MM.1S (cell line): ENCODE measurements around the gene PLPPR3.

Experiments
- DNase-seq: peaks from one replicate; pipeline ENCODE4 v3.0.0-alpha.2; 2015
- H2AFZ ChIP-seq: fragments of 300-600 bp; sonication (generic); 2 replicates; pipeline ENCODE4 v1.6.0; 2016; ENCODE audit warnings: antibody characterized with exemption, low read length
- H3F3A ChIP-seq: fragments of 300-600 bp; sonication (generic); 2 replicates; pipeline ENCODE4 v1.6.1; 2016; ENCODE audit warnings: mild to moderate bottlenecking, antibody characterized with exemption, low read length, moderate library complexity, mixed read lengths; ENCODE audit not compliant: insufficient read depth
- H3K27ac ChIP-seq: fragments of 300-600 bp; sonication (generic); 2 replicates; pipeline ENCODE4 v1.5.1; 2016; ENCODE audit warnings: mild to moderate bottlenecking, low read length
- H3K27me3 ChIP-seq: fragments of 300-600 bp; sonication (generic); replicated peaks from 2 replicates; pipeline ENCODE4 v1.6.0; 2016; ENCODE audit warnings: low read length; ENCODE audit not compliant: insufficient read depth
- H3K36me3 ChIP-seq: fragments of 300-600 bp; sonication (generic); replicated peaks from 2 replicates; pipeline ENCODE4 v1.6.1; 2016; ENCODE audit warnings: mild to moderate bottlenecking, low read length, mixed read lengths; ENCODE audit not compliant: insufficient read depth
- H3K4me1 ChIP-seq: fragments of 300-600 bp; sonication (generic); 2 replicates; pipeline ENCODE4 v1.6.1; 2016; ENCODE audit warnings: low read length, mixed read lengths
- H3K4me2 ChIP-seq: fragments of 300-600 bp; sonication (generic); 2 replicates; pipeline ENCODE4 v1.6.0; 2016; ENCODE audit warnings: low read depth, low read length
- H3K4me3 ChIP-seq: fragments of 300-600 bp; sonication (generic); 2 replicates; pipeline ENCODE4 v1.5.1; 2016; ENCODE audit warnings: low read length, mixed read lengths
- H3K79me2 ChIP-seq: fragments of 300-600 bp; sonication (generic); 2 replicates; pipeline ENCODE4 v1.6.1; 2016; ENCODE audit warnings: mixed run types, low read length, mixed read lengths
- H3K9ac ChIP-seq: fragments of 300-600 bp; sonication (generic); 2 replicates; pipeline ENCODE4 v1.6.1; 2016; ENCODE audit warnings: low read length, mixed read lengths
- H3K9me2 ChIP-seq: fragments of 300-600 bp; sonication (generic); replicated peaks from 2 replicates; pipeline ENCODE4 v1.6.1; 2016; ENCODE audit warnings: mild to moderate bottlenecking, low read length, mixed read lengths; ENCODE audit not compliant: insufficient read depth
- H3K9me3 ChIP-seq: fragments of 300-600 bp; sonication (generic); replicated peaks from 2 replicates; pipeline ENCODE4 v1.6.1; 2016; ENCODE audit warnings: mild to moderate bottlenecking, low read length, mixed read lengths; ENCODE audit not compliant: insufficient read depth
- H4K20me1 ChIP-seq: fragments of 300-600 bp; sonication (generic); 2 replicates; pipeline ENCODE4 v1.6.1; 2016; ENCODE audit warnings: mild to moderate bottlenecking, low read length, moderate library complexity, mixed read lengths; ENCODE audit not compliant: insufficient read depth
- CTCF ChIP-seq: fragments of 300-600 bp; sonication (generic); IDR thresholded peaks from 2 replicates; pipeline ENCODE4 v1.5.1; 2016; ENCODE audit warnings: antibody characterized with exemption, low read length, mixed read lengths
- EZH2 ChIP-seq: fragments of 300-600 bp; sonication (generic); optimal IDR thresholded peaks from 2 replicates; pipeline ENCODE3; 2017; ENCODE audit warnings: low read depth, mild to moderate bottlenecking, antibody characterized with exemption, low read length, mixed read lengths
- EZH2phosphoT487 ChIP-seq: fragments of 300-600 bp; sonication (generic); IDR thresholded peaks from 2 replicates; pipeline ENCODE4 v1.6.1; 2018; ENCODE audit warnings: antibody characterized with exemption, low read length

Gene PLPPR3

GRCh38 chr19:788983-789700, 32.6 kb downstream of the PLPPR3 start:
- H3K9me3 ChIP-seq, result no peaks in the 10 kb centered on the region
- H4K20me1 ChIP-seq, result no peaks in the 10 kb centered on the region
- no peak overlapping the region for H3K4me2 ChIP-seq
- no peaks in the 10 kb centered on the region for H3K4me1 ChIP-seq
- TF ChIP-seq EZH2phosphoT487 (no peak), EZH2 (no peak), CTCF (no peak)
- no peak overlapping the region for H3K27ac ChIP-seq
- peaks cover 30% of the 10 kb centered on the region for H3K27me3 ChIP-seq
- H3K36me3 ChIP-seq, result no peaks in the 10 kb centered on the region
- no peak overlapping the region for H3K9ac ChIP-seq
- no peaks in the 10 kb centered on the region for H3K79me2 ChIP-seq
- H3K9me2 ChIP-seq, result no peaks in the 10 kb centered on the region
- H3F3A ChIP-seq, result no peaks in the 10 kb centered on the region
- DNase-seq, result no peak
- H3K4me3 ChIP-seq, result no peak overlapping the region
- no peak overlapping the region for H2AFZ ChIP-seq

- Histone ChIP-seq H3K36me3 (no peaks in the 10 kb centered on the region), H3K4me2 (no peak overlapping the region), H3K79me2 (no peaks in the 10 kb centered on the region), H3K4me3 (no peak overlapping the region), H4K20me1 (no peaks in the 10 kb centered on the region), H3F3A (no peaks in the 10 kb centered on the region), H3K27ac (no peak overlapping the region), H3K4me1 (no peaks in the 10 kb centered on the region), H3K9ac (no peak overlapping the region), H3K27me3 (peaks cover 34% of the 10 kb centered on the region), H3K9me2 (no peaks in the 10 kb centered on the region), H2AFZ (no peak overlapping the region), H3K9me3 (no peaks in the 10 kb centered on the region)
- TF ChIP-seq EZH2phosphoT487 (no peak), EZH2 (no peak), CTCF (no peak)
- DNase-seq, result no peak
Measured at GRCh38 chr19:788686-788982, 33.1 kb downstream of the PLPPR3 start.

GRCh38 chr19:787536-787935, 34.2 kb downstream of the PLPPR3 start:
- Histone ChIP-seq H3K4me2 (no peak overlapping the region), H3K9me2 (no peaks in the 10 kb centered on the region), H3K27ac (no peak overlapping the region), H3K4me3 (no peak overlapping the region), H3F3A (no peaks in the 10 kb centered on the region), H4K20me1 (no peaks in the 10 kb centered on the region), H3K9me3 (no peaks in the 10 kb centered on the region), H3K4me1 (no peaks in the 10 kb centered on the region), H3K9ac (no peak overlapping the region), H3K27me3 (peaks cover 42% of the 10 kb centered on the region), H2AFZ (no peak overlapping the region), H3K79me2 (no peaks in the 10 kb centered on the region), H3K36me3 (no peaks in the 10 kb centered on the region)
- no peak for DNase-seq
- TF ChIP-seq EZH2 (no peak), CTCF (no peak), EZH2phosphoT487 (no peak)
